Measurements from ENCODE around the gene HOXD9. TPM values are rescaled to one million over a fixed set of nuclear protein-coding genes. Genes with fewer than 3 reads are reported as not detected.

The HOXD9 gene
- total RNA-seq, 1 donor from 2014 or later, result not detected

DNA sequence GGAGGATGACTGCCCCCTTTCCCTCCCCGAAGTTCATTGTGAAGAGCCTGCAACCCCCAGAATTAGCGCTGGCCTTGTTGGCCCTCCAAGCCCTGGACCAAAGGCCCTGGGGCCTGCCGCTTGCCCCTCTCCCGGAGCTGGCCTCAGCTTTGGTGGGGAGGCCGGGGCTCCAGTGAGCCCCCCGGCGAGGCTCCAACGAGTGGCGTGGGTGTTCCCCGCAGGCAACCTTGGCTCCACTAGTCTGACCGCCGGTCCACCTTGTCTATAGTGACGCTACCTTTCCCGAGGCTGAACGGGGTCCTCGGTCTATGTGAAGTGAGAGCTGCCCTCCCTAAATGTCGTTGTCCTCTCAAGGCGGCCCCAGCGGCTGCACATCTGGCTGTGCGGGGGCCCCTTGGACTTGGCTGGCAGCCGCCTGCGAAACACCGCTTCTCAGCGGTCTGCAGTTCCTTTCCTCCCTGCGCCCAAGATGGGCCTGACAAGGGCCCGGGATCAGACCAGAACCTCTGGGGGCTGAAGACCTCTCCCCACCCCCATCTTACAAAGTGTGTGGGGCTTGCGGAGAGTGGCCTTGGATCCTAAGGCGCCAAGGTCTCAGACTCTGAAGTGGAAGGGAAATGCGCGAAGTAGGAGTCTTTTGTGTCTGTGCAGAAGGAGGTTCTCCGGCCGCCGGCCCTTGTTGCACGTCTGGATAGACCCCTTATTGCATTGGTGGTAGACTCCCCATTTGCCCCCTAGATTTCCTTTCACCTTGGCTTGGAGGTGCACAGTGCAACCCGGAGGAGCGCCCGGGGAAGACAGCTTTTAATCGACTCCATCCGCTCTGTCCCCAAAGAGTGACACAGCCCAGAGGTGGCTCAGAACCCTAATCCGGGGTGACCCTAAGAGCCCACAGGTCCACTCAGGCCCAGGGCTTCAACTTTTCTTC, 9.9 kb upstream of the HOXD9 start:
- H3K36me3 Mint-ChIP-seq (ENCODE audit: low read depth), result peaks cover 4% of the 10 kb centered on the region
- intact Hi-C loops (cut with micrococcal nuclease), result no loop called here
- no peak overlapping the region for H3K27ac Mint-ChIP-seq
- H3K9me3 Mint-ChIP-seq, result no peaks in the 10 kb centered on the region
- DNase-seq (ENCODE audit: low spot score), result no peak
- H3K4me3 Mint-ChIP-seq (ENCODE audit: low read depth), result no peak overlapping the region
- H3K4me1 Mint-ChIP-seq (ENCODE audit: low read depth), result peaks cover 3% of the 10 kb centered on the region
- H3K27me3 Mint-ChIP-seq (ENCODE audit: low read depth), result peaks cover 78% of the 10 kb centered on the region

GRCh38 chr2:176114120-176114929, 8.2 kb upstream of the HOXD9 start:
- DNase-seq (ENCODE audit: low spot score), result no peak
- intact Hi-C loops (cut with micrococcal nuclease), result no loop called here
- no peaks in the 10 kb centered on the region for H3K9me3 Mint-ChIP-seq
- H3K36me3 Mint-ChIP-seq (ENCODE audit: low read depth), result peaks cover 2% of the 10 kb centered on the region
- no peak overlapping the region for H3K27ac Mint-ChIP-seq
- H3K27me3 Mint-ChIP-seq (ENCODE audit: low read depth), result peaks cover 83% of the 10 kb centered on the region
- H3K4me1 Mint-ChIP-seq (ENCODE audit: low read depth), result peaks cover 7% of the 10 kb centered on the region
- H3K4me3 Mint-ChIP-seq (ENCODE audit: low read depth), result no peak overlapping the region

DNA sequence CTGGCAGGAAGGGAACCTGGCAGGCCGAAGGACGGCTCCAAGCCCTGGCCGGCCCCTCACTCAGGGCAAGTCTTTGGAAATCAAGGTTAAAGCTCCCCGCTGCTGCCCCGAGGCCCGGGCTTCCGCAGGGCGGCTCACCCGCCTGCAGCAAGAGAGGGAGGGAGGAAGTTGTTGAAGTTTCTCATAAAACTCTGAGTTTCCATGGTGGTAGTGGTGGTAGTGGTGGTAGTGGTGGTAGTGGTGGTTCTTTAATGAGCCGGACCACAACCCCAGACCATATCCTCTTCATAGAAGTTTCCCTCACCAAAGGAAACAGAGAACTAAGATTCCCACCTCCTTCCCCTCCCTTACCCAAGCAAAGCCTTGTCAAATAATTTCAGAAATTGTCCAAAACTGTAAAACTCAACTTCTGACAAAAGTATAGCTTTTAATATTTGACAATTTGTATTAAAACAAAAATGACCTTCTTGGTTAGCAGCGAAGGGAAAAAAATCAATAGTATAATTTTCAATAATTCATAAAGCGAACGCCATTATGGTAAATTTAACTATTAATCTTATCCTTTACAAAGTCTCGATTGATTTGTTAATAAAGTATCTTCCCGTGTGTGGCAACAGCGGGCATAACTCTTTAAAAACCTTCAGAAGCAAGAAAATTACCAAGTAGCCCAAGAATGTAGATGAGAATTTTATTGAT, 7.4 kb upstream of the HOXD9 start:
- peaks cover 83% of the 10 kb centered on the region for H3K27me3 Mint-ChIP-seq (ENCODE audit: low read depth)
- H3K4me3 Mint-ChIP-seq (ENCODE audit: low read depth), result no peak overlapping the region
- no peak overlapping the region for H3K27ac Mint-ChIP-seq
- peaks cover 7% of the 10 kb centered on the region for H3K4me1 Mint-ChIP-seq (ENCODE audit: low read depth)
- no peaks in the 10 kb centered on the region for H3K36me3 Mint-ChIP-seq (ENCODE audit: low read depth)
- intact Hi-C loops (cut with micrococcal nuclease), result no loop called here
- no peaks in the 10 kb centered on the region for H3K9me3 Mint-ChIP-seq
- DNase-seq (ENCODE audit: low spot score), result no peak

GRCh38 chr2:176115883-176116813, 6.4 kb upstream of the HOXD9 start, which contains the start of gene HOXD10:
HOXD10 (plus strand) TSS chr2:176116778; CDS start chr2:176116834, 56 bp downstream.
- no peaks in the 10 kb centered on the region for H3K36me3 Mint-ChIP-seq (ENCODE audit: low read depth)

DNA sequence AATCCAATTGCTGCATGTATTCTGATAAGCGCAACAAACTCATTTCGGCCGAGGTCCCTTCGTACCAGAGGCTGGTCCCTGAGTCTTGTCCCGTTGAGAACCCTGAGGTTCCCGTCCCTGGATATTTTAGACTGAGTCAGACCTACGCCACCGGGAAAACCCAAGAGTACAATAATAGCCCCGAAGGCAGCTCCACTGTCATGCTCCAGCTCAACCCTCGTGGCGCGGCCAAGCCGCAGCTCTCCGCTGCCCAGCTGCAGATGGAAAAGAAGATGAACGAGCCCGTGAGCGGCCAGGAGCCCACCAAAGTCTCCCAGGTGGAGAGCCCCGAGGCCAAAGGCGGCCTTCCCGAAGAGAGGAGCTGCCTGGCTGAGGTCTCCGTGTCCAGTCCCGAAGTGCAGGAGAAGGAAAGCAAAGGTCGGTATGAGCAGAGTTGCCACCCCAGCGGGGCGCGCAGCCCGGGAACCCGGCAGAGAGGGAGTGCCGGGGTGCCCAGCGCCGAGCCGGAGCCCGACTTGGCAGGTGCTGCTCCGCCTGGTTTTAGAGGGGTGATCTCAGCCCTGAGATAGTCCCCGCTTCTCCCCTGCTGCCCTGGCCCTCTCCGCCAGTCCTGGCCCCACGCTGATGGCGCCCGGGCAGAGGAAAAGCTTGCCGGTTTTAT, 5.2 kb upstream of the HOXD9 start:
- Mint-ChIP-seq H3K9me3 (no peaks in the 10 kb centered on the region), H3K4me3 (ENCODE audit: low read depth) (no peak overlapping the region), H3K27ac (no peak overlapping the region), H3K4me1 (ENCODE audit: low read depth) (peaks cover 4% of the 10 kb centered on the region), H3K36me3 (ENCODE audit: low read depth) (no peaks in the 10 kb centered on the region), H3K27me3 (ENCODE audit: low read depth) (peaks cover 78% of the 10 kb centered on the region)
- intact Hi-C loops (cut with micrococcal nuclease), result no loop called here
- no peak for DNase-seq (ENCODE audit: low spot score)

More at GRCh38 chr2:176115883-176116813, 6.4 kb upstream of the HOXD9 start, which contains the start of gene HOXD10:
- Mint-ChIP-seq H3K27ac (no peak within 1 kb of the TSS), H3K9me3 (no peaks in the 10 kb centered on the region), H3K27me3 (ENCODE audit: low read depth) (peaks cover 85% of the 10 kb centered on the region), H3K4me1 (ENCODE audit: low read depth) (peaks cover 6% of the 10 kb centered on the region), H3K4me3 (ENCODE audit: low read depth) (no peak within 1 kb of the TSS)
- DNase-seq (ENCODE audit: low spot score), result no peak
- intact Hi-C loops (cut with micrococcal nuclease), result no loop called here

DNA sequence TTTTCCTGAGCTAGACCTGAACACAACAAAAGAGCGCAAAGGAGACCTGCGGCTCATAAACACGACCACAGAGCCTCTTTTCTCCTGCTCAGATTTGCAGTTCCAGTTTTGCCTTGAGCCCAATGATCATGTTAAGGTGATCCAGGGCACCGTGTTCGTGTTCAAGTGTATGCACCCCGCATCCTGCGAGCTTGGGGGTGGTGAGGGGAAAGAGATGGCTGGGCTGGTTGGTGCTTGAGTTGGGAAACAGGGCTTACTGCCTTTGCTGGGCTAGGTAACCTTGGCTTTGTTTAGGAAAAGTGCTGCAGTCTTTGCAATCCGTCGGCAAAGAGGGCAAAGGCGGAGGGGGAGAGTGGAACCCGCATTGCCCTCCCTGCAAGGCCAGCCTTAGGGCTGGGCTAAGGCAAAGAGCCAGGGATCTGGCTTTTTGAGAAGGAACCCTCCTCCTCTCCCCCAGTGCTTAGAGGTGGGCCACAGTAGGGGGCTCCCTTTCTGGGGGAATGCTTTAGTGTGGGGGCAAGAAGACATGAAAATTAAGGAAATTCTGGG, 4.6 kb upstream of the HOXD9 start:
- intact Hi-C loops (cut with micrococcal nuclease), result no loop called here
- Mint-ChIP-seq H3K4me3 (ENCODE audit: low read depth) (no peak overlapping the region), H3K36me3 (ENCODE audit: low read depth) (no peaks in the 10 kb centered on the region), H3K4me1 (ENCODE audit: low read depth) (peaks cover 4% of the 10 kb centered on the region), H3K27me3 (ENCODE audit: low read depth) (peaks cover 75% of the 10 kb centered on the region), H3K9me3 (no peaks in the 10 kb centered on the region), H3K27ac (no peak overlapping the region)
- DNase-seq (ENCODE audit: low spot score), result no peak

GRCh38 chr2:176118601-176119339, 3.7 kb upstream of the HOXD9 start:
- H3K4me1 Mint-ChIP-seq (ENCODE audit: low read depth), result peaks cover 4% of the 10 kb centered on the region
- H3K9me3 Mint-ChIP-seq, result no peaks in the 10 kb centered on the region
- no peak overlapping the region for H3K27ac Mint-ChIP-seq
- H3K4me3 Mint-ChIP-seq (ENCODE audit: low read depth), result no peak overlapping the region
- peaks cover 71% of the 10 kb centered on the region for H3K27me3 Mint-ChIP-seq (ENCODE audit: low read depth)
- intact Hi-C loops (cut with micrococcal nuclease), result no loop called here
- no peak for DNase-seq (ENCODE audit: low spot score)
- H3K36me3 Mint-ChIP-seq (ENCODE audit: low read depth), result no peaks in the 10 kb centered on the region

- intact Hi-C loops (cut with micrococcal nuclease), result loop anchor here (5.0 to 10.0 kb wide), 2 partner anchors 42 to 1786 kb away; partner anchors contain the start of gene SP9
- H3K27me3 Mint-ChIP-seq (ENCODE audit: low read depth), result peaks cover 76% of the 10 kb centered on the region
- no peak overlapping the region for H3K27ac Mint-ChIP-seq
Measured at GRCh38 chr2:176120364-176121189, 1.9 kb upstream of the HOXD9 start.

GRCh38 chr2:176121190-176122051, 1.1 kb upstream of the HOXD9 start:
- no peaks in the 10 kb centered on the region for H3K36me3 Mint-ChIP-seq (ENCODE audit: low read depth)

More at GRCh38 chr2:176120364-176121189, 1.9 kb upstream of the HOXD9 start:
- Mint-ChIP-seq H3K36me3 (ENCODE audit: low read depth) (no peaks in the 10 kb centered on the region), H3K9me3 (no peaks in the 10 kb centered on the region), H3K4me1 (ENCODE audit: low read depth) (peaks cover 4% of the 10 kb centered on the region), H3K4me3 (ENCODE audit: low read depth) (no peak overlapping the region)
- DNase-seq (ENCODE audit: low spot score), result no peak

More at GRCh38 chr2:176121190-176122051, 1.1 kb upstream of the HOXD9 start:
- no peak overlapping the region for H3K4me3 Mint-ChIP-seq (ENCODE audit: low read depth)
- peaks cover 77% of the 10 kb centered on the region for H3K27me3 Mint-ChIP-seq (ENCODE audit: low read depth)
- no peaks in the 10 kb centered on the region for H3K9me3 Mint-ChIP-seq
- H3K4me1 Mint-ChIP-seq (ENCODE audit: low read depth), result peaks cover 4% of the 10 kb centered on the region
- intact Hi-C loops (cut with micrococcal nuclease), result loop anchor here (5.0 to 10.0 kb wide), 2 partner anchors 41 to 1787 kb away; partner anchors contain the start of gene SP9
- no peak overlapping the region for H3K27ac Mint-ChIP-seq
- DNase-seq (ENCODE audit: low spot score), result no peak

All from activated T-helper 2 cell treated with anti-CD3 and anti-CD28 coated beads, Interferon-gamma antibody, Interleukin-2, Interleukin-4, amounts not matched to agents 10 μg/mL and 5 μg/mL and 100 μg/mL, durations not matched to agents 14 hours and 24 hours and 36 hours (primary cell).